HG02943 (cell line): ENCODE measurements around the gene CCR3.
"Not testable (repeated sequence)": the region's sequence is repeated elsewhere in the genome, so short reads cannot be mapped to it uniquely, and the experiment has no call there.

ENCODE experiments used
- ATAC-seq: cut with Tn5 transposase; IDR thresholded peaks from one replicate; pipeline ENCODE4 v1.9.1; 2021; ENCODE audit warnings: mild to moderate bottlenecking, low read depth, moderate library complexity; ENCODE audit not compliant: unreplicated experiment

Gene CCR3

DNA sequence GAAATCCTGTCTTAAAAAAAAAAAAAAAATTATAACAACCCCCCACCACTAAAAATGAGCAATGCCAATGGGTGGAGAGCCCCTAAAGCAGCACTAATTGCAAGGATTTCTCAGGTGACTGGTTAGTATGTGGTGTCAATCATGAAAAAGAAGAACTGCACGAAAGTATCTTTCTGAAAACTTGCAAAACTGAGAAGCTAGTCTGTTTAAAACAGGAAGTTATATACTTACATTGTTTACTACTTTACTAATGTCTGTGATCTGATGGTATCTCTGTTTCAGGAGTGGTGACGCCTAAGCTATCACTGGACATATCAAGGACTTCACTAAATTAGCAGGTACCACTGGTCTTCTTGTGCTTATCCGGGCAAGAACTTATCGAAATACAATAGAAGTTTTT is at the start of gene CCR3:
CCR3 (plus strand) TSS at position 341 of the 400 bp plus-strand sequence. CDS start 22,699 bp downstream, outside the sequence.
- no peak for ATAC-seq

DNA sequence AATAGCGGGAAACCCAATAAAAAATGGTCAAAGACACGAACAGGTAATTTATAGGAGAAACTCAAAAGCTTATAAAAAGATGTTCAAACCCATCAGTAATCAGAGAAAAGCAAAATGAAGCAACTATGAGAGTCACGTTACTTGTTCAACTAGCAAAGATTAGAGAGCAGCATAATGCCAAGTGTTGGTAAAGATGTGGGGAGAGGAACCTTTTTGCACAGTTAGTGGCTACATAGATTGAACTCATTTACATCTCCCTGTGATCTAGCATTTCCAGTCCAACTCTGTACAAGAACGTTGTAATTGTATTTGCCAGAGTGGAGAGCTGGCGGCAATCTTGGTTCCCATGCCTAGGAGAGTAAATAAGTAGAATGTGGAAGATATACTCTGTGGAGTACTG is 49.3 kb upstream of the CCR3 start:
- no peak for ATAC-seq

GRCh38 chr3:46193436-46193835 is 48.8 kb upstream of the CCR3 start:
- ATAC-seq = no peak

GRCh38 chr3:46194868-46195553 is 47.2 kb upstream of the CCR3 start:
- no peak for ATAC-seq

DNA sequence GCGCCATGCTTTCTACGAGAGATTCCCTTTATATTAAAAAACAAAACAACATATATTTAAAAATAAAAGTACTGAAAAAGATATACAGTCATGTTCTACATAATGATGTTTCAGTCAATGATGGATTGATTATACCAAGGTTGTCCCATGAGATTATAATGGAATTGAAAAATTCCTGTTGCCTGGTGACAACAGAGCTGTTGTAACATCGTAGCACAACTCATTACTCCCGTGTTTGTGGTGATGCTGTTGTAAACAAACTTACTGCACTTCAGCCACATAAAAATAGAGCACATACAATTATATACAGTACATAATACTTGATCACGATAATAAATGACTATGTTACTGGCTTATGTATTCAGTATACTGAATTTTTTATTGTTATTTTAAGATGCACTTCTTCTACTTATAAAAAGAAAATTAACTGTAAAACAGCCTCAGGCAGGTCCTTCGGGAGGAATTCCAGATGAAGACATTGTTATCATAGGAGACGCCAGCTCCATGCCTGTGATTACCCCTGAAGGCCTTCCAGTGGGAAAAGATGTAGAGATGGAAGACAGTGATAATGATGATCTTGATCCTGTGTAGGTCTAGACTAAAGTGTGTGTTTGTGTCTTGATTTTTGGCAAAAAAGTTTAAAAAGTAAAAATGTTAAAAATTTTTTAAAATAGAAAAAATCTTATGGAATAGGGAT is 45.9 kb upstream of the CCR3 start:
- ATAC-seq = no peak

- no peak for ATAC-seq
Measured at GRCh38 chr3:46200211-46200610, 42.0 kb upstream of the CCR3 start.

DNA sequence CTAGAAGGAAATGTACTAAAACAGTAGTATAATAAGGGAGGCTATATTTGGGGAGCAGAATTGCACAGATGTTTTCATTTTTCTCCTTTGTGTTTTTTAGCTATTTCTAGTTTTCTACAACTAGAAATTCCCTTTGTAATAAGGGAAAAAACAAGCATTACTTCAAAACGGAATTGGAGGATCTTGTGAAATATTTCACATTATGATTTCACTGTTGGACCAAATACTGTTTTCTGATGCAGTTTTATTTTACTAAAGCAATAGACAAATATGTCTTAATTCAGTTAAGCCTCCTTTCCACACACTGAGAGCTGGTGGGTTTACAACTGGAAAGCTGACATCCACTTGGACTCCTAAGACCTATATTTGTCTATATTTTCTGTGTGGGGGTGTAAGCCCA is 41.5 kb upstream of the CCR3 start:
- ATAC-seq = no peak

DNA sequence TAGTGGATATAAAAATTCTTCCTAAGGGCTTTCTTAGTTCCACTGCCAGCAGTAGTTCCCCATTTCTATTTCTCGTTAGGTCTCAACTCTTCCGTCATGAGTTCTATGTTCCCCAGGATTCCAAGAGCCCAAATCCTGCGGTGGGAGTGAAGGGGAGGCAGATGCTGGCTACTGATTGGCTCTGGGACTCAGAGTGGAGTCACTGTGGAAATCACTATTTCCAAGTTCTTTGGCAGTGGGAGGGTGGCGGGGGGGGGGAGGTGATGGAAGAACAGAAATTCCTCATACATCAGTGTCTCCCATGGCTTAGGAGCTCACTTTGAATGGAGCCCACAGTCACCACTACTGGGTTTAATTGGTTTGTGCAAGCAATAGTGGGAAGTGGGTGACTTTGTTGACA is 39.7 kb upstream of the CCR3 start:
- no peak for ATAC-seq

- ATAC-seq = no peak
Measured at GRCh38 chr3:46203681-46204080, 38.6 kb upstream of the CCR3 start.

DNA sequence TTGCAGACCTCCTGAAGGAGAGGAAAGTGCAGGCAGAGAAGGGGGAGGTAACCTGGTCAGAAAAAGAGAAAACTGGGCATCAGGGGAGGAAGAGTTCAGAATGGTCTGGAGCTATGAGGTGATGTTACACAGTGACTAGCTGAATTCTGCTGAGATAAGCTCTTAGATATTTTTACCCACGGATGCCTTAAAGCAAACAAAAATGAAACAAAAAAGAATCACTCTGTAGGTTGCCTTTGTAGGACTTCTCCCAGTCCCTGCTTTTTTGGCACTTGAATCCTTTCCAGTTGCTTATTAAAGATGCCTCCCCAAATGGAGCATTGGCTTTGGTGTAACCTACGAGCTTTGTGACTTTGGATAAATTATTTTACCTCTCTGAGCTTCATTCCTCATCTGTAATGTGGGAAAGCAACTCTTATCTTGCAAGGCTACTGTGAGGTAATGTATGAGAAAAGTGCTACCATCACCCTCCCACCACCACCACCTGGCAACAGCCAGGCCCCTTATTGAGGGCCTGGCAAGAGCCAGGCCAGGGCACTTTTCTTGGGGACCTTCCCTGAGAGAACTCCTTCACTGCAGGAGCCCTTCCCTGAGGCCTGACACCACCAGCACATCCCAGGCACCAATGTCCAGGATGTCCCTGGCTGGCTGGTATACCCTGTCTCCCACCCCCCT is 36.8 kb upstream of the CCR3 start:
- ATAC-seq = no peak

GRCh38 chr3:46206282-46207015 is 35.8 kb upstream of the CCR3 start:
- no peak for ATAC-seq

DNA sequence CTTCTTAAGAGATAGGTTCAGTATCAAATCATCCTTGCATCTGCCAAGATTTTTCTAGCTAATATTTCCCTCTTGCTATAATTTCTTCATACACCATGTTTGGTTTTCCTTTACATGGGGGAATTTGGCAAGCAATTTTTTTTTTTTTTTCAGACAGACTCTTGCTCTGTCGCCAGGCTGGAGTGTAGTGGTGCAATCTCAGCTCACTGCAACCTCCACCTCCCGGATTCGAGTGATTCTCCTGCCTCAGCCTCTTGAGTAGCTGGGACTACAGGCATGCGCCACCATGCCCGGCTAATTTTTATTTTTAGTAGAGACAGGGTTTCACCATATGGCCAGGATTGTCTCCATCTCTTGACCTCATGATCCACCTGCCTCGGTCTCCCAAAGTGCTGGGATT is 34.7 kb upstream of the CCR3 start:
- not testable (repeated sequence) for ATAC-seq

DNA sequence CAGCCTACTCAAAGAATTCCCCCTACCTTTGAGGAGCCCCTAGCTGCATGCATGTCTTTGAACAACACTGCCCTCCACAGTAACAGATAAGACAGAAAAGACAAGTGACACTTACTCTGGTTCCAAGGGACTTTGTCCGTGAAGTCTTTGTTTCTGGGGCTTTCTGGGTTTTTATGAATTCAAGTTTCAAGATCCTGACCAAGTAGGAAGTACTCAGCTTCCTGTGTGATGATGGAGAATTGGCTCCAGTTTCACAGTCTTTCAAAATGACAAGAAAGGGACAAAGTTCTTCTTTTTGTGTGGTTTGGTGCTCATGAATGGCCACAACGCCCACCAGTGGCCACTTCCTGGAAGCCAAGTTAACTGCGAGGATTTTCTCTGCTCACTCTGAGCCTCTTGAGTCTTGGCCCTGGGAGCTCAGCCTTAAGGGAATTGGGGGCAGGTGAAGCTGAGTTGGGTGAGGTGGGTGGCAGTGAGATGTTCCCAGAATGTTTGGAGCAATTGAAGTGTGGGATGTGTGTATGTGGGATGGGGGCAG is 34.0 kb upstream of the CCR3 start, which contains the start of gene CCR1:
CCR1 (minus strand) TSS at position 147 of the 538 bp plus-strand sequence. CDS start 4,000 bp downstream, outside the sequence.
- ATAC-seq = peak; percentile 66

GRCh38 chr3:46209053-46209452 is 33.2 kb upstream of the CCR3 start:
- ATAC-seq = no peak

- ATAC-seq = no peak
Measured at GRCh38 chr3:46209746-46210470, 32.4 kb upstream of the CCR3 start.

DNA sequence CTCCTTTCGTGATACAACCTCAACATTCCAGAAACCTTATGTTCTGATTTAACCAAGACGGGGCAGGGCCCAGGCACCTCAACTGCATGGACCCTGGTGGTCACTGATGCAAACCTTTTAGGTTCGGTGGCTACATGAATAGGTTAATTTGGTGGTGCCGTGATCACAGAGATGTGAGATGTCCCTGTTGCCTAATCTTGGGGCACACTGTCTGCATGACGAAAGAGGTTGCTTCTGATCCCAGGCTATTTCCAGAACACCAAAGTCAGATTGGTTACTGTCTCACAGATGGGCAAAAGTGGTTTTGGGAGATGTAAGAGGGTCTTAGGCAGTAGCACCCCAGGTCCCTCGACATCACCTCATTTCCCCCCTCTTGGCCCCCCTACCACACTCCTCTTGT is 30.2 kb upstream of the CCR3 start:
- no peak for ATAC-seq

GRCh38 chr3:46213201-46213600 is 29.1 kb upstream of the CCR3 start:
- no peak for ATAC-seq

- ATAC-seq = no peak
Measured at GRCh38 chr3:46214751-46215352, 27.4 kb upstream of the CCR3 start.

DNA sequence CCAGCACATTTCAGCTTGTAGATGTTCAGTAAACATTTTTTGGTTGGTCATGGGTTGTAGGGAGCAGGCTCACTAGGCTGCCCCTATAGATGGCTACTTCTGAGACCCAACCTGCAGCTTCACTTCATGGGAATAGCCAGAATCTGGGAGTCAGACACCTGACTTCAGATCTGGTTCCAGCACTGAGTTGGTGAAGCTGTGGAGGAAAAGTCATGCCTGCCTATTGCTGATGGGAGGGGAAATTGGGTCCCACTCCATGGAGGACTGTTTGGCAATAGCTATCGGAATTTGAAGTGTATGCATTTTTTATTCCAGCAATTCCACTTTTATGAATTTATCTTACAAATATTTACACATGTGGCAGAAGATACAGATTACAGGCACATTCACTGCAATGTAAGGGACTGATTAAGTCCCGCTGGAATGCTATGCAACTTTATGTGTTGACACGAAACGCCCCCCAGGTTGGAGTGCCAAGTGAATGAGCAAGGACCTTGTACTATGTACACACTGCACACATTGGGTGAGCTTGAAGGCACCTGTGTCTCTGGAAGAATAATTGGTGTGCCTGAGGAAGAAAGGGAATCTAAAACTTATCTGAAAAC is 26.3 kb upstream of the CCR3 start:
- ATAC-seq = no peak
